Lower leg skin (tissue), 3 donors: ENCODE data around the gene CCNDBP1.
"Not testable (repeated sequence)": the region's sequence is repeated elsewhere in the genome, so short reads cannot be mapped to it uniquely, and the experiment has no call there.

Experiments
- CTCF ChIP-seq, 3 donors: fragments of 450-650 bp; IDR thresholded peaks; one replicate each; pipeline ENCODE4 v1.5.1; 2016; ENCODE audit warnings: antibody characterized with exemption in 3 of 3, mild to moderate bottlenecking in 3 of 3, moderate library complexity in 2 of 3
- POLR2A ChIP-seq, 2 donors: fragments of 450-650 bp; IDR thresholded peaks; one replicate each; pipeline ENCODE4 v1.6.1; 2016 to 2017; ENCODE audit warnings: antibody characterized with exemption in 2 of 2, mild to moderate bottlenecking in 1 of 2, moderate library complexity in 1 of 2

GRCh38 chr15:43197773-43198172 is 12.6 kb downstream of the CCNDBP1 start:
- not testable (repeated sequence) for TF ChIP-seq POLR2A, CTCF (IDR thresholded peaks at IDR 0.05)
